Stimulated activated CD8-positive, alpha-beta memory T cell treated with anti-CD3 and anti-CD28 coated beads, Interleukin-7, amount 100 ng/mL, for 1 hour (primary cell): ENCODE results near the gene SERTM2.
"Not testable (repeated sequence)": the region's sequence is repeated elsewhere in the genome, so short reads cannot be mapped to it uniquely, and the experiment has no call there.

ENCODE experiments used
- DNase-seq, 2 donors: peaks; one replicate each; pipeline ENCODE4 v3.0.0-alpha.2; 2020; ENCODE audit warnings: low read depth in 2 of 2

Gene SERTM2

GRCh38 chrX:111511477-111511876 lies at the start of gene SERTM2:
Gene SERTM2 (plus strand): TSS chrX:111511645. CDS start chrX:111518858, 7,213 bp downstream.
- DNase-seq: no peak

GRCh38 chrX:111465669-111466068 lies 45.8 kb upstream of the SERTM2 start:
- no peak for DNase-seq

- no peak for DNase-seq
Measured at GRCh38 chrX:111467896-111468295, 43.5 kb upstream of the SERTM2 start.

GRCh38 chrX:111470681-111471403 lies 40.6 kb upstream of the SERTM2 start:
- no peak for DNase-seq

GRCh38 chrX:111481896-111482295 lies 29.5 kb upstream of the SERTM2 start:
- no peak for DNase-seq

- DNase-seq: no peak
Measured at GRCh38 chrX:111483135-111483534, 28.3 kb upstream of the SERTM2 start.

GRCh38 chrX:111483881-111484280 lies 27.6 kb upstream of the SERTM2 start:
- DNase-seq: no peak

GRCh38 chrX:111490688-111491087 lies 20.8 kb upstream of the SERTM2 start:
- no peak for DNase-seq

- no peak for DNase-seq
Measured at GRCh38 chrX:111492085-111492484, 19.4 kb upstream of the SERTM2 start.

GRCh38 chrX:111498538-111499103 lies 12.8 kb upstream of the SERTM2 start:
- DNase-seq: no peak

- DNase-seq: no peak
Measured at GRCh38 chrX:111503485-111503993, 7.9 kb upstream of the SERTM2 start.

- no peak for DNase-seq
Measured at GRCh38 chrX:111504941-111505340, 6.5 kb upstream of the SERTM2 start.

GRCh38 chrX:111505783-111506182 lies 5.7 kb upstream of the SERTM2 start:
- no peak for DNase-seq

- DNase-seq: no peak
Measured at GRCh38 chrX:111506826-111507225, 4.6 kb upstream of the SERTM2 start.

- no peak for DNase-seq
Measured at GRCh38 chrX:111507933-111508332, 3.5 kb upstream of the SERTM2 start.

GRCh38 chrX:111515298-111515697 lies 3.9 kb downstream of the SERTM2 start:
- no peak for DNase-seq

- no peak for DNase-seq
Measured at GRCh38 chrX:111518667-111519066, 7.2 kb downstream of the SERTM2 start.

- no peak for DNase-seq
Measured at GRCh38 chrX:111519215-111519614, 7.8 kb downstream of the SERTM2 start.

GRCh38 chrX:111520506-111520905 lies 9.1 kb downstream of the SERTM2 start:
- no peak for DNase-seq

GRCh38 chrX:111521169-111521568 lies 9.7 kb downstream of the SERTM2 start:
- DNase-seq: no peak

- DNase-seq: no peak
Measured at GRCh38 chrX:111543212-111543741, 31.8 kb downstream of the SERTM2 start.

GRCh38 chrX:111549235-111549634 lies 37.8 kb downstream of the SERTM2 start:
- not testable (repeated sequence) for DNase-seq

- DNase-seq: no peak
Measured at GRCh38 chrX:111555406-111555958, 44.0 kb downstream of the SERTM2 start.
